Lower leg skin (tissue), 4 donors: ENCODE data around the gene HFM1. TPM values are rescaled to one million over a fixed set of nuclear protein-coding genes. Genes with fewer than 3 reads are reported as not detected.

Source experiments
- DNase-seq, 2 donors: peaks; one replicate each; pipeline ENCODE4 v3.0.0-alpha.2; 2019; ENCODE audit warnings: low spot score in 2 of 2
- H3K4me3 ChIP-seq: fragments of 200-600 bp; sonication (generic); 2 replicates; pipeline ENCODE4 v1.5.1; 2017; ENCODE audit warnings: mild to moderate bottlenecking, low read depth; ENCODE audit not compliant: poor library complexity, severe bottlenecking
- CTCF ChIP-seq, 3 donors: fragments of 450-650 bp; IDR thresholded peaks; one replicate each; pipeline ENCODE4 v1.5.1; 2016; ENCODE audit warnings: antibody characterized with exemption in 3 of 3, mild to moderate bottlenecking in 3 of 3, moderate library complexity in 2 of 3
- POLR2A ChIP-seq, 2 donors: fragments of 450-650 bp; IDR thresholded peaks; one replicate each; pipeline ENCODE4 v1.6.1; 2016 to 2017; ENCODE audit warnings: antibody characterized with exemption in 2 of 2, mild to moderate bottlenecking in 1 of 2, moderate library complexity in 1 of 2
- WGBS, 2 donors: methylation state at CpG; one replicate each; pipeline ENCODE4 v1.1.5; 2018; 5-methylcytosine and 5-hydroxymethylcytosine counted together
- intact Hi-C: fragments of 100-400 bp; cut with DNase I; formaldehyde crosslinking; loops from one replicate; pipeline ENCODE4 v1.15.0; 2023; ENCODE audit warnings: low total_unique reads
- total RNA-seq, 4 donors: library from RNA; depleted of rRNA; stranded (reverse); fragments of >200 nt; gene quantifications; one replicate each; pipeline ENCODE4 v1.1.0, GENCODE V29; 2016

HFM1 gene
- total RNA-seq, 4 donors from 2014 or later: 0.11 to 0.29 (median 0.22) TPM; not detected in 1

GRCh38 chr1:91400133-91400725, 4.4 kb downstream of the HFM1 start:
- TF ChIP-seq CTCF (IDR thresholded peaks at IDR 0.05) (no peak), POLR2A (IDR thresholded peaks at IDR 0.05) (no peak)
- H3K4me3 ChIP-seq: no peak overlapping the region
- no peak for DNase-seq
- 63 to 69% methylated on average over 6 of the region's 6 CpGs for WGBS, 2 donors
- intact Hi-C loops: no loop called here

- intact Hi-C loops: no loop called here
- 46 to 48% methylated on average over 1 of the region's 1 CpG for WGBS, 2 donors
- no peak for TF ChIP-seq POLR2A (IDR thresholded peaks at IDR 0.05)
- no peak for TF ChIP-seq CTCF (IDR thresholded peaks at IDR 0.05)
- DNase-seq: no peak
- H3K4me3 ChIP-seq: no peak overlapping the region
Measured at GRCh38 chr1:91398291-91398690, 6.3 kb downstream of the HFM1 start.

- DNase-seq: no peak
- 74 to 75% methylated on average over 4 of the region's 4 CpGs for WGBS, 2 donors
- intact Hi-C loops: no loop called here
- no peak for TF ChIP-seq CTCF (IDR thresholded peaks at IDR 0.05)
- no peak for TF ChIP-seq POLR2A (IDR thresholded peaks at IDR 0.05)
- no peak overlapping the region for H3K4me3 ChIP-seq
Measured at GRCh38 chr1:91397605-91398004, 7.0 kb downstream of the HFM1 start.

- no peak overlapping the region for H3K4me3 ChIP-seq
- TF ChIP-seq POLR2A (IDR thresholded peaks at IDR 0.05): no peak
- TF ChIP-seq CTCF (IDR thresholded peaks at IDR 0.05): no peak
- WGBS, 2 donors: 73 to 88% methylated on average over 1 of the region's 1 CpG
- no peak for DNase-seq
- intact Hi-C loops: no loop called here
Measured at GRCh38 chr1:91393042-91393441, 11.6 kb downstream of the HFM1 start.

GRCh38 chr1:91386109-91386508, 18.5 kb downstream of the HFM1 start:
- TF ChIP-seq CTCF (IDR thresholded peaks at IDR 0.05) (no peak), POLR2A (IDR thresholded peaks at IDR 0.05) (no peak)

GRCh38 chr1:91383456-91383855, 21.2 kb downstream of the HFM1 start:
- intact Hi-C loops: no loop called here

More at GRCh38 chr1:91386109-91386508, 18.5 kb downstream of the HFM1 start:
- 81 to 85% methylated on average over 2 of the region's 2 CpGs for whole genome bisulfite sequencing, 2 donors
- DNase-seq: no peak
- no peak overlapping the region for H3K4me3 ChIP-seq
- intact Hi-C loops: no loop called here

More at GRCh38 chr1:91383456-91383855, 21.2 kb downstream of the HFM1 start:
- no peak for DNase-seq
- no peak overlapping the region for H3K4me3 ChIP-seq
- WGBS, 2 donors: 49 to 55% methylated on average over 2 of the region's 2 CpGs
- no peak for TF ChIP-seq CTCF (IDR thresholded peaks at IDR 0.05)
- TF ChIP-seq POLR2A (IDR thresholded peaks at IDR 0.05): no peak
